ENCODE results near the gene TNFRSF17. TPM values are rescaled to one million over a fixed set of nuclear protein-coding genes. Genes with fewer than 3 reads are reported as not detected.

The TNFRSF17 gene
- total and polyA plus RNA-seq, 2 of the 8 experiments (the other 6 are each of a cell fraction or from before 2014, with no cell fraction given), result not detected

- H4K20me1 ChIP-seq (replicated peaks in 1 of 2; ENCODE audit: control insufficient read depth in 1 of 2, insufficient read depth in 2 of 2, low read length in 2 of 2), result peaks cover 0 to 2% of the 10 kb centered on the region in 2 experiments
- no peak overlapping the region for H2BK15ac ChIP-seq (ENCODE audit: low read length)
- no peak overlapping the region for H3K4me3 ChIP-seq (ENCODE audit: extremely low read depth in 1 of 4, insufficient read depth in 2 of 4, low read depth in 3 of 4, low read length in 4 of 4)
- no peak overlapping the region for H3K56ac ChIP-seq (replicated peaks; ENCODE audit: insufficient read length, low read depth, low read length)
- H2BK12ac ChIP-seq (ENCODE audit: low read depth, low read length), result no peak overlapping the region
- H3K18ac ChIP-seq (ENCODE audit: extremely low read depth, low read length), result no peak overlapping the region
- no peak overlapping the region for H4K5ac ChIP-seq (ENCODE audit: insufficient read length, low read depth, low read length)
- POLR2A ChIA-PET (ENCODE audit: partially characterized antibody), result no interaction called here
- no peak overlapping the region for H3K9ac ChIP-seq (replicated peaks in 1 of 4; ENCODE audit: extremely low read depth in 1 of 4, low read depth in 3 of 4, low read length in 3 of 4)
- H2AK5ac ChIP-seq (ENCODE audit: low read depth, low read length), result no peak overlapping the region
- TF ChIP-seq E2F6 (IDR thresholded peaks at IDR 0.05), result no peak
- TF ChIP-seq POLR2AphosphoS5 (IDR thresholded peaks at IDR 0.05; ENCODE audit: low read depth, low read length), result no peak
- no peak for TF ChIP-seq JUND (IDR thresholded peaks at IDR 0.05; ENCODE audit: low read length)
- no peak for TF ChIP-seq NRF1 (IDR thresholded peaks at IDR 0.05; ENCODE audit: low read depth, low read length)
- no peak for TF ChIP-seq RXRA (IDR thresholded peaks at IDR 0.05; ENCODE audit: insufficient read depth, low read depth, low read length)
- no peak for TF ChIP-seq RBBP5 (IDR thresholded peaks at IDR 0.05; ENCODE audit: borderline replicate concordance, low read depth, low read length)
- TF ChIP-seq TAF7 (optimal IDR thresholded peaks at IDR 0.05; ENCODE audit: borderline replicate concordance, low read depth, low read length), result no peak
- TF ChIP-seq POU5F1 (IDR thresholded peaks at IDR 0.05; ENCODE audit: low read depth, low read length), result no peak
- TF ChIP-seq ZNF274 (IDR thresholded peaks at IDR 0.05; ENCODE audit: borderline replicate concordance, extremely low read depth, low read length), result no peak
- no peak overlapping the region for H3K14ac ChIP-seq (ENCODE audit: insufficient read length)
- H2AFZ ChIP-seq (ENCODE audit: low read length), result no peak overlapping the region
- H3K4ac ChIP-seq (replicated peaks; ENCODE audit: insufficient read length, low read depth, low read length), result no peak overlapping the region
- no peaks in the 10 kb centered on the region for H3K79me1 ChIP-seq (ENCODE audit: low read depth, low read length)
- H2BK20ac ChIP-seq (ENCODE audit: low read length), result no peak overlapping the region
- H4K8ac ChIP-seq (ENCODE audit: extremely low read depth, insufficient read depth, low read length), result no peak overlapping the region
- no peaks in the 10 kb centered on the region for H3K4me1 ChIP-seq (replicated peaks in 1 of 4; ENCODE audit: control insufficient read depth in 3 of 4, insufficient read depth in 4 of 4, low read length in 3 of 4)
- no peak overlapping the region for H3K4me2 ChIP-seq (ENCODE audit: insufficient read depth in 1 of 2, low read depth in 2 of 2, low read length in 2 of 2)
- H3K27ac ChIP-seq (ENCODE audit: low read depth, low read length), result no peak overlapping the region
- H3K9me3 ChIP-seq (ENCODE audit: insufficient read depth in 2 of 2, low read depth in 1 of 2, low read length in 1 of 2), result no peaks in the 10 kb centered on the region
- no peaks in the 10 kb centered on the region for H3K36me3 ChIP-seq (ENCODE audit: control insufficient read depth in 2 of 4, insufficient read depth in 4 of 4, low read length in 3 of 4)
- no peak overlapping the region for H4K91ac ChIP-seq (replicated peaks; ENCODE audit: insufficient read length, low read length)
- H2BK5ac ChIP-seq (ENCODE audit: low read depth, low read length), result no peak overlapping the region
- H2BK120ac ChIP-seq (replicated peaks; ENCODE audit: low read depth, low read length), result no peak overlapping the region
- no peaks in the 10 kb centered on the region for H3K79me2 ChIP-seq (ENCODE audit: control insufficient read depth in 1 of 2, insufficient read depth in 2 of 2, low read length in 2 of 2)
- WGBS, 2 experiments (ENCODE audit: extremely low coverage in 1 of 2, insufficient coverage in 1 of 2, insufficient read length in 1 of 2, insufficient replicate concordance in 2 of 2, low coverage in 1 of 2, low lambda C conversion rate in 2 of 2, missing lambda C conversion rate in 1 of 2), result 89% methylated on average over 7 of the region's 7 CpGs; no CpG with 5 or more reads in 1 of the 2 experiments
- no peaks in the 10 kb centered on the region for H3K27me3 ChIP-seq (replicated peaks in 1 of 4; ENCODE audit: control insufficient read depth in 3 of 4, extremely low read depth in 1 of 4, insufficient read depth in 3 of 4, low read length in 3 of 4)
- H3K23me2 ChIP-seq (ENCODE audit: low read depth, low read length), result no peaks in the 10 kb centered on the region
- no peak for DNase-seq (ENCODE audit: low read depth in 1 of 2, low spot score in 2 of 2)
- CTCF ChIA-PET (ENCODE audit: partially characterized antibody), result interaction anchor here (0.7 to 3.2 kb wide), 3 partner anchors 17 to 102 kb away, joined by 3 to 12 read pairs (median 8); no protein-coding TSS in a partner anchor
- no peak overlapping the region for H3K23ac ChIP-seq (ENCODE audit: insufficient read length)
- no peak for FAIRE-seq
Measured at GRCh38 chr16:11966173-11966572, 1.2 kb downstream of the TNFRSF17 start.

Data from H1 (cell line).